Stimulated activated CD4-positive, alpha-beta T cell treated with anti-CD3 and anti-CD28 coated beads, Interleukin-2, amount 100 ng/mL, for 4 hours (primary cell): ENCODE data around the gene MTCP1.

Experiments used
- DNase-seq: peaks from one replicate; pipeline ENCODE4 v3.0.0-alpha.2; 2020; ENCODE audit warnings: low read depth

Gene MTCP1

GRCh38 chrX:155053656-155054055 lies 17.3 kb downstream of the MTCP1 start:
- no peak for DNase-seq

- DNase-seq, result no peak
Measured at GRCh38 chrX:155052738-155053498, 18.0 kb downstream of the MTCP1 start.

DNA sequence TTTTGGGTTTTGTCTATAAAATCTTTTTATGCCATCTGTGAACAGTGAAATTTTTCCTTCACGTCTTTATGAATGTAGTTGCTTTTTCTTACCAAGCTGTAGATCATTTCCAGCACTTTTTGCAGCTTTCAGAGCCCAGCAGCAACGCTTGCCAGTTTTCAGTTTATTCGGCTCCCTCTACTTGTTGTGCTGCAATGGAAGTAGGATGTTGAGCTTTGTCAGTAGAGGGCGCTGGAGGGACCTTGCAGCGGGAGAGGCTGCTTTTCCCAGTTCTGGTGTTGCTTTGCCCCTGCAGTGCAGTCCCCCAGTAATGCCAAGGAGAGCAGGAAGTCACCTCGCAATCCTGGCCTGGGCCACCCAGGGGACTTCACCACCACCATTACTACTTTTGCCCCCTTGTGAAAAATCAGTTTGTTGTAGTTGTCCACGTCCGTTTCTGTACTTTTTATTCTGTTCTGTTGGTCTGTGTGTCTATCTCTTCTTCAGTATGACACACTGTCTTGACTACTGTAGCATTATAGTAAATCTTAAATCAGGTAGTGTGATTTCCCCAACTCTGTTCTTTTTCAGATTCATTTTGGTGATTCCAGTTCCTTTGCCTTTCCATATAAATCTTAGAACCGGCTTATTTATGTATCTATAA lies 21.8 kb downstream of the MTCP1 start:
- DNase-seq, result no peak

DNA sequence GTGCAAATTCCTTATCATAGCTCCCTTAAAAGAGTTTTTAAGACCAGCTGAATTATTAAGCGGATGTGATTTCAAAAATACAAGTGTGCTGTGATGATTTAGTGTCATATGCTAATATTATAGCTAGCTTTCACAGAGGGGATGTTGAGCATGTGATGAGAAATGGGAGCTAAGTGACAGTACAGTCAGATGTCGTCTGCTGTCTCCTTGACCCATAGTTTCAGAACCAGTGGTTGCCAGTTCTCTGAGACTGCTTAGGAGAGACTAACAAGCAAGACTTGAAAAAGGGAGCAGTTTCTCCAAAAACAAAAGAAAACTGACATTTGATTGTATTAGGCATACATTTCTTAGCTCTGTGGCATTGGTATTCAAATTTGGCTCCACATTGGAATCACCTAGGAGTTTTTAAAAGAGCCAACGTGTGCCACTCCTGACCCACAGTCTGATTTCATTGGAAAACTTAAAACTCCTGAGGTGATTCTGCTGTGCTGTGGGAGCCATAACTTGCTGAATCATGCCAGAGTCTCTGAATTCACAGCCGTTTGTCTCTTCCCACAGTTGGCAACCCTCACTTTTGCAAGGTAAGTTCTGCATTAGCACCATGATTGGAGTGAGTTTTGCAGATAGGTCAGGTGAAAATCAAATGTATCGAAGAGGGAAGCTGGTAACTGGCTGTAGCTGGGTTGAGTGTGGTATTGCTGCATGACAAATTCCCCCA lies 24.0 kb downstream of the MTCP1 start:
- DNase-seq, result no peak

DNA sequence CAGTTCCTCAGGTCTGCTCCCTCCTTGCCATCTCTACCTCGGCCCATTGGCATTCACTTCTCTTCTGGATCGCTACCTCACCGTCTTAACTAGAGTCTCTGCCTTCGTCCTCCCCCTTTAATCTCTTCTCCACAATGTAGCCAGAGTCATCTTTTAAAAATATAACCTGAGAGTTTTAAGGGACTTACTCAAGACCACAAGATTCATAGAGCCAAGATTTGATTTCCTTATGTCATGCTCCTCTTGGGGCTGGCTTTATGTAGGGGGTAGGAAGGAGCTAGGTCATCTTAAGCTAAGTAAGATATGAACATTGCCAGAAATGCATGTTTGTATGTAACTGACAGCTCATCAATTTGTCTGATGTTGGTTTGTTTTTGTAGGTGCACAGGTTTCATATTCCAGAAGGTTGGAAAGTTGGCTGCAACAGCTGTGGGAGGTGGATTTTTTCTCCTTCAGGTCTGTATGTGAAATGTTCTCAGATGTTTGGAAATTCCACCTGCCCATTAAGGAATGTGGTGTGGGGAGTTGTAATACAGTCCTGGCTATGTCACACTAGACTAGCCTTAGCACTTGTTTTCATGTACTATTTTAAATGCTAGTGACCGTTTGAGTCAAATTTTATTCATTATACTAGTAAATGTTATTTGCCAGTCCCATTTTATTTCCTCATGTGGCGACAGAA lies 24.7 kb downstream of the MTCP1 start:
- DNase-seq, result no peak

- DNase-seq, result no peak
Measured at GRCh38 chrX:155035688-155036087, 35.2 kb downstream of the MTCP1 start.

- DNase-seq, result no peak
Measured at GRCh38 chrX:155031657-155032056, 39.3 kb downstream of the MTCP1 start.

GRCh38 chrX:155028877-155029291 lies 42.1 kb downstream of the MTCP1 start:
- no peak for DNase-seq

GRCh38 chrX:155028129-155028528 lies 42.8 kb downstream of the MTCP1 start:
- no peak for DNase-seq

GRCh38 chrX:155027509-155028066 lies 43.3 kb downstream of the MTCP1 start:
- no peak for DNase-seq

- peak; percentile 90 for DNase-seq
Measured at GRCh38 chrX:155026727-155027508, 44.0 kb downstream of the MTCP1 start, which contains the start of gene FUNDC2. TSS of gene FUNDC2 (plus strand) at chrX:155026844. CDS start at chrX:155026939, 95 bp downstream.

DNA sequence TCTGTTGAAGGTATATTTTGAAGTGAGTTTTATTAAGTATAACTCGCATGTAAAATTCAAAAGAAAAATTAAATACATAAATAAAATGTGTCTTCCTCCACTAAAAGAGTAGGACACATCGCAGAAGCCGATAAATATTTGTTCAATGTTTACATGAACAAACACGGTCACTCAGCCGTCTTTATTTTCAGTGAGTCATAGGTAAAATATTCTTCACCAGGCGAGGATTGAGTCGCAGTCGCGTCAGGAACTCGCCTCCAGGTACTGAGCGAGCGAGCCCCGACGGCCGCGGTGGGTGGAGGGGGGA lies 44.6 kb downstream of the MTCP1 start:
- DNase-seq, result no peak

DNA sequence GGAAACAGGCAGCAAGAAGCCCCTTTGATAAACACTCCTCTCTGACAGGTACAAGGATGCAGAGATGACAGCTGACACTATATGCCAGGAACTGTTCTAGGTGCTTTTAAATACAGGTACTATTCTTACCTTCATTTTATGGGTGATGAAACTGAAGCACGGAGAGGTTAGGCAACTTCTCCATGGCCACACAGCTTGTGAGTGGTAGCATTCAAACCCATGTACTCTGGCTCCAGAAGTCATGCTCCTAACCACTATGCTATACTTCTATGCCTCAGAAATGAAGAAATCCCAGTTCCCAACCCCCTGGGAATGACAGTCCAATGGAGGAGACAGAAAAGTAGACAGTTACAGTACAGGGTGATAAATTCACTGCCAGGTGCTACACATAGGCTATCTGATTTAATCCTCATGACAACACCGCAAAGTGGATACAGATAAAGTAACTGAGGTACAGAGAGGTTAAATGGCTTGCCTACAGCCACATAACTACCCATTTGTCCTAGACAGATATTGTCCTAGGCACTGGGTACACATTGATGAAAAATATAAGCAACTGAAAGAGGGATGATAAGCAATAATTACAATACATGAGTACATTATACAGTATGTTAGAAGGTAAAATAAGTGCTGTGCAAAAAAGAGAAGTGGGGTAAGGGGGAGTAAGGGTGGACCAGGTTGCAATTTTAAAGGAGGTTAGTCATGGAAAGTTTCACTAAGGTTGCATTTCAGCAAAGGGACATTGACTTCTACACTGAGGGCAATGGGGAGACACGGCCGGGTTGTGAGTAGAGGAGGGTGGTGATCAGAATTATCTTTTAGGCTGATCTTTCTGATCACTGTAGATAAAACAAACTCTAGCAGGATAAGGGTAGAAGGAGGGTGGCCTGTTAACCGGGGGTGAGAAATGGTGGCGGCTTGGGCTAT lies 46.8 kb downstream of the MTCP1 start:
- no peak for DNase-seq

- no peak for DNase-seq
Measured at GRCh38 chrX:155022585-155022984, 48.4 kb downstream of the MTCP1 start, which contains the start of gene F8. TSS of gene F8 (minus strand) at chrX:155022723. CDS start at chrX:155022552, 171 bp downstream.

GRCh38 chrX:155020591-155020990 lies 50.3 kb downstream of the MTCP1 start:
- DNase-seq, result no peak
